Activated CD4-positive, alpha-beta T cell treated with anti-CD3 and anti-CD28 coated beads, Interleukin-2, Interleukin-4, amounts not matched to agents 100 ng/mL and 50 ng/mL, durations not matched to agents 16 hours and 8 hours (primary cell): ENCODE results near the gene NSD1.
A peak's percentile ranks its signal among the peaks of the same experiment; 100 is the strongest.
"Not testable (repeated sequence)": the region's sequence is repeated elsewhere in the genome, so short reads cannot be mapped to it uniquely, and the experiment has no call there.

ENCODE experiments used
- DNase-seq: peaks from one replicate; pipeline ENCODE4 v3.0.0-alpha.2; 2020; ENCODE audit warnings: low spot score

Gene NSD1

GRCh38 chr5:177330991-177331842 lies 197.6 kb downstream of the NSD1 start:
- DNase-seq: no peak

GRCh38 chr5:177332031-177332895 lies 198.7 kb downstream of the NSD1 start:
- no peak for DNase-seq

GRCh38 chr5:177332896-177333260 lies 199.3 kb downstream of the NSD1 start:
- no peak for DNase-seq

- no peak for DNase-seq
Observed at GRCh38 chr5:177333420-177334154, 200.0 kb downstream of the NSD1 start.

DNA sequence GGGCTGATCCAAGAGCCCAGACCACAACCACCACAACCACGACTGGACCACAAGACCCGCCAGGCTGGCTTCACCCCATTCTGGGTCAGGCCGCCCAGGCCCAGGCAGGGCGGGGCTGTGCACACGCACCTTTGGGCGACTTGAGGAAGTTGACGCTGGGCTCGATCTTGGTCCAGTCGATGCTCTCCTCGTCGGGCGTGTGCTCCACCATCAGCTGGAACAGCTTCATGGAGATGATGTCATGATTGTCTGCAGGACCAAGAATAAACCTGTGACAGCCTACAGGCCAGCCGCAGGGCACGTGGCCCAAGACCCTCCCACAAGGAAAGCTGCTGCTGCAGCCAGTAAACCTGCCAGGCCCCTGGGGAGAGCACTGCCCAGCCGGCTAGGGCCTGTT lies 200.6 kb downstream of the NSD1 start:
- no peak for DNase-seq

- no peak for DNase-seq
Observed at GRCh38 chr5:177334781-177335700, 201.5 kb downstream of the NSD1 start.

DNA sequence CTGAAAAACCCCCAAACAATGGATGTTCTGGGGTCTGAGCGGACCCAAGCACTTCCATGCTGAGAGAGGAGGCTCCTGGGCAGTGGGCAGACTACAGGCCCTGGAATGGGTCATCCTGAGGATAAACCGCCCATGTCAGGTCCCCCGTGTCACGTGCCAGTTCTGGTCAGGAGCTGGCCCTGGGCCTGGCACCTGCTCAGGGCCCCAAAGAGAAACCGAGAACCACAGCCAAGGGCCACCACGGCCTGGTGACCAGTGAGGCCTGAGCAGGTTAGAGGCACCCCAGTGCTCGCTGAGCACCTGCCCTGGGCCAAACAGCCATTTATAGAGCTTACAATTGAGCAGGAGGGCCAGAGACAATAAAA lies 202.1 kb downstream of the NSD1 start:
- DNase-seq: no peak

DNA sequence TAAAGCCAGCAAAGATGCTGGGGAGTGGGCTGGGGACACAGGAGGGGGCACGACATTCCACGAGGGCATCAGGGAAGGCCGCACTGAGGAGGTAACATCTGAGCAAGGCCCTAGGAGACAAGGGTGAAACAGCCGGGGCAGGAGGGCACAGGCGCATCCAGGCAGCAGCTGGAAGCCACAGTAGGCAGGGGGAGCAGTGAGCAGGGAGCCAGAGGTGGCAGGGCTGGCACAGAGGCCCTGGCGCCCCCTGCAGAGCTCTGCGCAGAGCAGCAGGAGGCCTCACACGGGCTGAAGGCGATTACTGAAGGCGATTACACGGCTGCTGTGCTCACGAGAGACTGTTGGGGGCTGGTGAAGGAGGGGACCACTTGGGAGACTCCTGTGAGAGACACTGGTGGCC lies 202.5 kb downstream of the NSD1 start:
- peak; percentile 42 for DNase-seq

DNA sequence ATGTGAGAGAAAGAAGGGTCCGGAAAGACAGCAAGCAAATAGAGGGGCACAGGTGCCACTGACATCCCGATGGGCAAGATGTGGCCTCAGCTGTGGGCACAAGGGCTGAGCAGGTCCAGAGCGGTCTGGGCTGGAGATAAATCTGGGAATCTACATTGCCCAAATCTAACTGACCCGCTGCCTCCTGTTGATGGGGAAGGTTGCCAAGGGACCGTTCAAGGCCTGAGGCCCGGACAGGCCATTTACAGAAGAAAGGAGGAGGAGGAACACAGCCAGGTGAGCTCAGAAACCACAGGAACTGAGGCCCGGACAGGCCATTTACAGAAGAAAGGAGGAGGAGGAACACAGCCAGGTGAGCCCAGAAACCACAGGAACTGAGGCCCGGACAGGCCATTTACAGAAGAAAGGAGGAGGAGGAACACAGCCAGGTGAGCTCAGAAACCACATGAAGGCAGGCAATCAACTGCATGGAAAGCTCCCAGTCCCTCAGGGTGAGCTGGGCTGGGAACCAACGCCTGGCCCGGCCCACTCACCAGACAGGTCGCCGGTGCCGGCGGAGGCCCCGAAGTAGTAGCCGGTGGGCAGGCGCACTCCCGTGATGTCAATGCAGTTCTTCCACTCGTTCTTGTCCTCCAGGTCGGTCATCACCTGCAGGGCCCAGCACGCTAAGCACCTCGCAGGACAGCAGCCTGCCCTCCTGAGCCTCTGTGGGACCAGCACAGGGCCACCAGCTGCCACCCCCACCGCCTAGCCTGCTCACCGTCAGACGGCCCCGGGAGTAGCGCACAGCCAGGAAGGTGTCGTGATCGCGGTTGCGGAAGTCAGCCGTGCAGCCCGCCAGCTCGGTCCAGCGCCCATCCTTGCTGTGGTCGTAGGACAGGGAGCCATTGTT lies 203.3 kb downstream of the NSD1 start:
- no peak for DNase-seq

DNA sequence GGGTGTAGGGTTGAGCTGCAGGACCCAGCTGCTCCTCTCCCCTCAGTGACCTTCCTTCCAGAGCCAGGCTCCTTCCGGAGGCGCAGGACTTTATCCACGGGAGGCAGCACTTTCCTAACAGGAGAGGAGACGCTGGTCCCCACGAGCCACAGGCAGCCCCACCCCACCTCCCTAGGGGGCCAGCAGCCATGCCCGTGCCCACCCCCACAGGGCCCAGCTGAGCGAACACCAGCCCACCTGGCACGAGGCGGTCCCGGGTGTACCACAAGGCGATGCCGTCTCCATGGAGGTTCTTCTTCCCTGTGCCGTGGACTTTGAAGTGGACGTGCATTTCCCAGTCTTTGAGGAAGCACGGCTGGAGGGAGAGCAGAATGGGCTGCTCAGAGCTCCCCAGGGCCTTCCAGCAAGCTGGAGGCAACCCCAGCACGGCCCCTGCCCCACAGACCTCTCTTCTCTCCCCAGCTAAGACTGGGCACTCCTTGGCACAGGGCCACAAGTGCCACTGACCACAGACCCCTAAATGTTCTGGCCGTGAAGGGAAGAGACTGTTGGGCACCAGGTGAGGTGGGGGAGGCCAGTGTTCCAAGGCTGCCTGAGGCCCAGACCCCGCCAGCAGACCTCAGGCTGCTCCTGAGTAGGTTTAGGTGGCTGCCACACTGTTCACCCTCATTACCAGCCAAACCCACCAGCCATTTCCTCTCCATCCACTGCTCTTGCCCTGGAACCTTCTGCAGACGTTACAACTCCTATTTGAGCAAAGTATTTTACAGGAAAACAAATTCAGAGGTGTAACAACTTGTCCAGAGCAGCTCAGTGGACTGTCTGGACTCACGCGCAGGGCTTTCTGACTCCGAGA lies 204.9 kb downstream of the NSD1 start:
- no peak for DNase-seq

DNA sequence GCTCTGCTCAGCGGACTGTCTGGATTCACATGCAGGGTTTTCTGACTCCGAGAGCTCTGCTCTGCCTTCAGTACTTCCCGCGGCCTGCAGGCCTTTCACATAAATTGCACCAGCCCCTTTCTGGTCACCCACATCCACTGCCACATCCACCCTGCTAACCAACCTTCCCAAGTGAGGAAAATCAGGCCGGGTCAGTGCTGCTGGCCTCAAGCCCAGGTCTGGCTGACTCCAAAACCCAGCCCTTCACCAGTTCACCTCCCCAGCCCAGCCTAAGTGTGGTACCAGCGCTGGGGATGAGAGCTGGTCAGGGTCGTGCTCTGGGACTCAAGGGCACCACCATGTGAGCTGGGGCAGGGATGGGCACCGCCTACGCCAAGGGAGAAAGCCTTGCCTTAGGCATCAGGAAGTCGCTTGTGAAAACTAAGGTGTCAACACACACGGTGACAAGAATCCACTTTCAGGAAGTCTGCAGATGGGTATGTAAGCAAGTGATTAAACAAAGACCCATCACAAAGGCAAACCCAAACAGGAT lies 205.6 kb downstream of the NSD1 start:
- no peak for DNase-seq

DNA sequence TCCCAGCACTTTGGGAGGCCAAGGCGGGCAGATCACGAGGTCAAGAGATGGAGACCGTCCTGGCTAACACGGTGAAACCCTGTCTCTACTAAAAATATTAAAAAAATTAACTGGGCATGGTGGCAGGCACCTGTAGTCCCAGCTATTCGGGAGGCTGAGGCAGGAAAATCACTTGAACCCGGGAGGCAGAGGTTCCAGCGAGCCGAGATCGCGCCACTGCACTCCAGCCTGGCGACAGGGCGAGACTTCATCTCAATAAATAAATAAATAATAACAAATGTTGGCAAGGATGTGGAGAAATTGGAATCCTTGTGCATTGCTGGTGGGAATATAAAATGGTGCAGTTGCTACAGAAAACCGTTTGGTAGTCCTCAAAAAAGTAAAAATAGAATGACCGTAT lies 209.4 kb downstream of the NSD1 start:
- not testable (repeated sequence) for DNase-seq

- DNase-seq: no peak
Observed at GRCh38 chr5:177343777-177344176, 210.2 kb downstream of the NSD1 start.

GRCh38 chr5:177344891-177345290 lies 211.3 kb downstream of the NSD1 start:
- no peak for DNase-seq

- no peak for DNase-seq
Observed at GRCh38 chr5:177346820-177347219, 213.2 kb downstream of the NSD1 start.

- DNase-seq: no peak
Observed at GRCh38 chr5:177347699-177348098, 214.1 kb downstream of the NSD1 start.

GRCh38 chr5:177349362-177349647 lies 215.7 kb downstream of the NSD1 start:
- no peak for DNase-seq

DNA sequence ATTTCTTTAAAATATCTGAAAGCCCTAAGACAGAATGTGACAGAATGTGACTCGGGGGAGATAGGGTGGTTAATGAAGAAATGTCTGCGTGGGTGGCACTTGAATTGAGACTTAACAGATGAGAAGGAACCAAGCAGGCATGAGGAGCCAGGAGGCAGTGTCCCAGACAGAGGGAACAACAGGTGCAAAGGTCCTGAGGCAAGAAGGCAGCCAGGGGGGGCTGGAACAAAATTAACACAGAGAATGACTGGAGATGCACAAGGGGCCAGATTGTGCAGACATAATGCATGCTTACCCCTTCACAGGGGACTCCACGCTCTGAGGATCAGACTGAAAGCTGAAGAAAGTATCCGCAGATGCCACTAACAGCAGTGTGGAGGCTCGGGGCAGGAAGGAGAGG lies 216.2 kb downstream of the NSD1 start:
- no peak for DNase-seq
